ENCODE data around the gene MLLT1.

The MLLT1 gene

DNA sequence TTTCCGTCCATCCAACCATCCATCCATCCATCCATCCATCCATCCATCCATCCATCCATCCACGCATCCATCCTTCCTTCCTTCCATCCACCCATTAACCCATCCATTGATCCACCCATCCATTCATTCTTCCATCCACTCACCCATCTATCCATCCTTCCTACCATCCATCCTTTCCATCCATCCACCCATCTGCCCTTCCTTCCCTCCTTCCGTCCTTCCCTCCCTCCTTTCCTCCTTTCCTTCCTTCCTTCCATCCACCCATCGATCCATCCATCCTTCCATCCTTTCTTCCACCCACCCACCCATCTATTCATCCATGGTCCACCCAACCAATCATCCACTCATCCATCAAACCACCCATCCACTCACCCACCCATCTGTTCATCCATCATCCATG is 70.1 kb downstream of the MLLT1 start:
- TF ChIP-seq, protein P1, sequence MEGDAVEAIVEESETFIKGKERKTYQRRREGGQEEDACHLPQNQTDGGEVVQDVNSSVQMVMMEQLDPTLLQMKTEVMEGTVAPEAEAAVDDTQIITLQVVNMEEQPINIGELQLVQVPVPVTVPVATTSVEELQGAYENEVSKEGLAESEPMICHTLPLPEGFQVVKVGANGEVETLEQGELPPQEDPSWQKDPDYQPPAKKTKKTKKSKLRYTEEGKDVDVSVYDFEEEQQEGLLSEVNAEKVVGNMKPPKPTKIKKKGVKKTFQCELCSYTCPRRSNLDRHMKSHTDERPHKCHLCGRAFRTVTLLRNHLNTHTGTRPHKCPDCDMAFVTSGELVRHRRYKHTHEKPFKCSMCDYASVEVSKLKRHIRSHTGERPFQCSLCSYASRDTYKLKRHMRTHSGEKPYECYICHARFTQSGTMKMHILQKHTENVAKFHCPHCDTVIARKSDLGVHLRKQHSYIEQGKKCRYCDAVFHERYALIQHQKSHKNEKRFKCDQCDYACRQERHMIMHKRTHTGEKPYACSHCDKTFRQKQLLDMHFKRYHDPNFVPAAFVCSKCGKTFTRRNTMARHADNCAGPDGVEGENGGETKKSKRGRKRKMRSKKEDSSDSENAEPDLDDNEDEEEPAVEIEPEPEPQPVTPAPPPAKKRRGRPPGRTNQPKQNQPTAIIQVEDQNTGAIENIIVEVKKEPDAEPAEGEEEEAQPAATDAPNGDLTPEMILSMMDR (IDR thresholded peaks at IDR 0.05; ENCODE audit: low read length, missing control alignments) = no peak
- no peak for DNase-seq (ENCODE audit: low read depth)
- H3K4me3 ChIP-seq (replicated peaks; ENCODE audit: low read depth, low read length) = no peak overlapping the region

DNA sequence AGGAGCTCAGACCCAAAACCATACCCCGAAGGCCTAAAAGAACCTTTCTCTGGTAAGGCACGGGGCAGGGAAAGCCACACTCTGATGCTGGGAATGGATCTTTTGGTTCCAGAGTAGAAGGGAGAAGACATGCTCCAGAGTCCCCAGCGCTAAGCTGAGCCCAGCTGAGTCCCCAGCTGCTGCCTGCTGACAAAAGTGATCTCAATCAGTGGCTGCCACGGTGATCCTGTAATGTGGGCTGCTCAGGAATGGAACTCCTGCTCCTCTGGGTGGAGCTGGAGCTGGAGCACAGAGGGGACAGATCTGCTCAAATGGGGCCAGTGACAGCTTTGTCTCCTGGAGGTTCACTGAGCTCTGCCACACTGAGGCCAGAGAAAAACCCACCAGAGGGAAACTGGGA is 70.5 kb downstream of the MLLT1 start:
- no peak overlapping the region for H3K4me3 ChIP-seq (replicated peaks; ENCODE audit: low read depth, low read length)
- DNase-seq (ENCODE audit: low read depth) = no peak
- TF ChIP-seq, protein P1 (IDR thresholded peaks at IDR 0.05; ENCODE audit: low read length, missing control alignments) = no peak

DNA sequence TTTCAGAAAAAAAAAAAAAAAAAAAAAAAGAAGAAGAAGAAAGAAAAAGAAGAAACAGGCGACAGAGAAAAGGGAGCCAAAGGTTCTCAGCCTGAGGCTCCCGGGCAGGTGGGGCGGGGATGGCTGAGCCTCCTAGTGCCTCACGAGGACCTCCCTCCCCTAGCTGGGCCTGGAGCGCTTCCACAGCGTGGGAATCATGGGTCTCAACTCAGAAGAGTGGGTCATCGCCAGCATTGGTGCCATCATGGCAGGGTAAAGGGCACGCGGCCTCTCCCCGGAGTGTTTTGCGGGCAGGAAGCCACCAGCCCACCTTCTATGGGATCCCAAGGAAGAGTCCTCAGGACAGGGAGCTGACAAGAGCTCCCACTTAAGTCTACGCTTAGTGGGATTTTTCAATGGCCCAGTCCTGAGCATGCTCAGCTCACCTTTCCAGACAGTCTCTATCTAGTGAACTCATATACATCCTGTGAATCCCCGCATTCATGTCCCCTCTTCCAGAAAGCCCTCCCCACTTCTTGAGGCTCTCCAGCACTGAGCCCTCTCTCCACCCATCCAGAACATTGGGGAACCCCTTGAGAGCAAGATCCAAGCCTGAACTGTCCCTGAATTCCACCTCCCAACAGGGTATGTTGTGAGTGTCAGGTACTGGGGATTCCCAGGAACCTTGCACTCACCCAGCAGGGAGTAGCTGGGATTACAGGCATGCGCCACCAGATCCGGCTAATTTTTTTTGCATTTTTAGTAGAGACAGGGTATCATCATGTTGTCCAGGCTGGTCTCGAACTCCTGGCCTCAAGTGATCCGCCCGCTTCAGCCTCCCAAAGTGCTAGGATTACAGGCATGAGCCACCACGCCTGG is 74.7 kb downstream of the MLLT1 start:
- no peak overlapping the region for H3K4me3 ChIP-seq (replicated peaks; ENCODE audit: low read depth, low read length)
- no peak for DNase-seq (ENCODE audit: low read depth)
- TF ChIP-seq, protein P1 (IDR thresholded peaks at IDR 0.05; ENCODE audit: low read length, missing control alignments) = no peak

DNA sequence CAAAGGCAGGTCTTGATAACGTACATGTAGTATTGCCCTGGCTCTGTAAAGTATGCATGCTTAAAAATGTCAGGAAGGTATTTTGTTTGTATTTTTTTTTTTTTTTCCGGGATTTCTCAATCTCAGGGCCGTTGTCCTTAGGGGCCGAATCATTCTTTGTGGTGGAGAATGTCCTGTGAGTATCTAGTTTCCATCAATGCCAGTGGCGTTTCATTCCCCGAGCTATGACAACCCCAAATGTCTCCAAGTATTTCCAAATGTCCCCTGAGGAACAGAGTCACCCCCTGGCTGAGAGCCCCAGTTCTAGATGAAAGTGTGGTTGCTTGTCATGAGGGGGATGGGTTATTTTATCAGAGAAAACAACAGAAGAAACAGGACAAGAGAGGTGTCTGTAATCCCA is 75.6 kb downstream of the MLLT1 start:
- DNase-seq (ENCODE audit: low read depth) = peak; percentile 45
- TF ChIP-seq, protein P1 (IDR thresholded peaks at IDR 0.05; ENCODE audit: low read length, missing control alignments) = no peak
- H3K4me3 ChIP-seq (replicated peaks; ENCODE audit: low read depth, low read length) = no peak overlapping the region

DNA sequence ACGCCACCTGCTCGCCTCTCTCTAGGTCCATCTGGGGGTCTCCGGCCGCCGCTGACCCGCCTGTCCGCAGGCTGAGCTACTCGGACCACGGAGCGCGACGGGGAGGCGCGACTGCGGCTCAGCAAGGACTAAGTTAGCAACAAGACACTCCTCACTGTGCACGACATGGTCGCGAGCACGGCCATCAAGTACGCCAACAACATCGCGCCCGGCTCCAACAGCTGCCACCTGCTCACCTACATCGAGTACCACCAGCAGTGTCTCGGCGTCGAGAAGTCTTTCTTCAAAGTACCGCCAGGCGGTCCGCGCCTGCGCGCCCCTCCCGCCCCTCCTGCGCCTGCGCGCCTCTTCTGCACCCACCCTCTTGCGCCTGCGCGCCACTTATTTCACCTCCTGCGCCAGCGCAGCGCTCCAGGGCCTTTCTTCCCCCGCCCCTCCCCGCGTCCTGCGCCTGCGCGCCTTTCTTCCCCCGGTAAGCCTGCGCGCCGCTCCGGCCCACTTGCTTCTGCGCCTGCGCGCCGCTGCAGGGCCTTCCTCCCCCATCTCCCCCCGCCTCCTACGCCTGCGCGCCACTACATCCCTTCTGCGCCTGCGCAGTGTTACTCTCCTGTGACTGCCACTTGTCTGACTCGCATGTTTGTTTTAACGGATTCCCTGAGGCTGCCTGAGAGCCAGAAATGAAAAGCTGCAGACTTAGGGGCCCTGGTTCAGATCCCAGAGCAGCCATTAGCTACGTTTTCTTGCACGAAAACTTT is 80.4 kb downstream of the MLLT1 start:
- H3K4me3 ChIP-seq (replicated peaks; ENCODE audit: low read depth, low read length) = peak overlapping the region; percentile 84
- peak; percentile 99 for DNase-seq (ENCODE audit: low read depth)
- TF ChIP-seq, protein P1 (IDR thresholded peaks at IDR 0.05; ENCODE audit: low read length, missing control alignments) = peak; percentile 21

DNA sequence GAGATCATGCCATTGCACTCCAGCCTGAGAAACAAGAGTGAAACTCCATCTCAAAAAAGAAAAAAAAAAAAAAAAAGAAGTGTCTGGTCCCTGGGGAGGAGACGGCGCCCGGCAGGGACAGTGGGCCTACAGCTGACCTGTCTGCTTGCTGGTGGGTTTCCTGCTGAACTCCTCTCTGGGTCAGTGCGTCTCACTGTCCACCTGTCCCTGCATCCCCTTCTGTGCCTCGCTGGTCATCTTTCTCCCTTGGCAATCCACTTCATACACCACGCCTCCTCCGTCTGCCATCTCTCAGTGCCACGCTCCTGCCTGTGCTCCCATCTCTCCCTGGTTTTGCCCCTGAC is 80.9 kb downstream of the MLLT1 start:
- peak overlapping the region; percentile 84 for H3K4me3 ChIP-seq (replicated peaks; ENCODE audit: low read depth, low read length)
- DNase-seq (ENCODE audit: low read depth) = no peak
- TF ChIP-seq, protein P1 (IDR thresholded peaks at IDR 0.05; ENCODE audit: low read length, missing control alignments) = no peak

Data from fibroblast of pulmonary artery (primary cell).